ENCODE measurements around the gene KIAA1217.

DNA sequence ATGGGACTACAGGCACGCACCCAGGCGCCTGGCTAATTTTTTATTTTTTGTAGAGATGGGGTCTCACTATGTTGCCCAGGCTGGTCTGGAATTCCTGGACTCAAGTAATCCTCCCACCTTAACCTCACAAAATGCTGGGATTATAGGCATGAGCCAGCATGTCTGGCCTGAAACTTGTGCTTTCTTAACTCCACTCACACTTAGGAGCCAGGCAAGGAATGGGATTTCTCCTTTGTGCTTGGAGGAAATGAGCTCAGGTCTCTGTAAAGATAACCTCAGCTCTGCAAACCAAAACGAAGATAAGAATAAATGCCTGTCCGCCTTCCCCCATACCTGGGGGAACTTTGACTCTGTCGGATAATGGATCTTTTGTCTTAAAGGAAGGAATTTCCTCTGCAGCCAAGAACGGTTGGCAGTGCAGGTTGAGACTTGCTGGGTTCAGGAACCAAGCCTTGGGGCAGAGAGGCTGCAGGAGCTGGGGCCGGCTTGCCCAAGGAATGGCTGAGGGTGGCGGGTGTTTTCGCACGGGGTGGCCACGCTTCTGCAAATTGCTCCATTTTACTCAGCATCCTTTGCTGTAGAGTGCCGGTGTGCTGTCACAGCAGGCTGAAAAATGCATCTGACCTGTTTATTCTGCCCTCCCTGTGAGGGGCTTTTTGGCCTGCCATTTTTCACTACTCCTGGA is 174.2 kb downstream of the KIAA1217 start:
- TF ChIP-seq, protein P1, sequence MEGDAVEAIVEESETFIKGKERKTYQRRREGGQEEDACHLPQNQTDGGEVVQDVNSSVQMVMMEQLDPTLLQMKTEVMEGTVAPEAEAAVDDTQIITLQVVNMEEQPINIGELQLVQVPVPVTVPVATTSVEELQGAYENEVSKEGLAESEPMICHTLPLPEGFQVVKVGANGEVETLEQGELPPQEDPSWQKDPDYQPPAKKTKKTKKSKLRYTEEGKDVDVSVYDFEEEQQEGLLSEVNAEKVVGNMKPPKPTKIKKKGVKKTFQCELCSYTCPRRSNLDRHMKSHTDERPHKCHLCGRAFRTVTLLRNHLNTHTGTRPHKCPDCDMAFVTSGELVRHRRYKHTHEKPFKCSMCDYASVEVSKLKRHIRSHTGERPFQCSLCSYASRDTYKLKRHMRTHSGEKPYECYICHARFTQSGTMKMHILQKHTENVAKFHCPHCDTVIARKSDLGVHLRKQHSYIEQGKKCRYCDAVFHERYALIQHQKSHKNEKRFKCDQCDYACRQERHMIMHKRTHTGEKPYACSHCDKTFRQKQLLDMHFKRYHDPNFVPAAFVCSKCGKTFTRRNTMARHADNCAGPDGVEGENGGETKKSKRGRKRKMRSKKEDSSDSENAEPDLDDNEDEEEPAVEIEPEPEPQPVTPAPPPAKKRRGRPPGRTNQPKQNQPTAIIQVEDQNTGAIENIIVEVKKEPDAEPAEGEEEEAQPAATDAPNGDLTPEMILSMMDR (IDR thresholded peaks at IDR 0.05), result no peak
- no peak for TF ChIP-seq POLR2A (IDR thresholded peaks at IDR 0.05)
